MM.1S (cell line): ENCODE results near the gene CAMKK1.

ENCODE experiments used
- DNase-seq: peaks from one replicate; pipeline ENCODE4 v3.0.0-alpha.2; 2015
- H2AFZ ChIP-seq: fragments of 300-600 bp; sonication (generic); 2 replicates; pipeline ENCODE4 v1.6.0; 2016; ENCODE audit warnings: antibody characterized with exemption, low read length
- H3F3A ChIP-seq: fragments of 300-600 bp; sonication (generic); 2 replicates; pipeline ENCODE4 v1.6.1; 2016; ENCODE audit warnings: mild to moderate bottlenecking, antibody characterized with exemption, low read length, moderate library complexity, mixed read lengths; ENCODE audit not compliant: insufficient read depth
- H3K27ac ChIP-seq: fragments of 300-600 bp; sonication (generic); 2 replicates; pipeline ENCODE4 v1.5.1; 2016; ENCODE audit warnings: mild to moderate bottlenecking, low read length
- H3K27me3 ChIP-seq: fragments of 300-600 bp; sonication (generic); replicated peaks from 2 replicates; pipeline ENCODE4 v1.6.0; 2016; ENCODE audit warnings: low read length; ENCODE audit not compliant: insufficient read depth
- H3K36me3 ChIP-seq: fragments of 300-600 bp; sonication (generic); replicated peaks from 2 replicates; pipeline ENCODE4 v1.6.1; 2016; ENCODE audit warnings: mild to moderate bottlenecking, low read length, mixed read lengths; ENCODE audit not compliant: insufficient read depth
- H3K4me1 ChIP-seq: fragments of 300-600 bp; sonication (generic); 2 replicates; pipeline ENCODE4 v1.6.1; 2016; ENCODE audit warnings: low read length, mixed read lengths
- H3K4me2 ChIP-seq: fragments of 300-600 bp; sonication (generic); 2 replicates; pipeline ENCODE4 v1.6.0; 2016; ENCODE audit warnings: low read depth, low read length
- H3K4me3 ChIP-seq: fragments of 300-600 bp; sonication (generic); 2 replicates; pipeline ENCODE4 v1.5.1; 2016; ENCODE audit warnings: low read length, mixed read lengths
- H3K79me2 ChIP-seq: fragments of 300-600 bp; sonication (generic); 2 replicates; pipeline ENCODE4 v1.6.1; 2016; ENCODE audit warnings: mixed run types, low read length, mixed read lengths
- H3K9ac ChIP-seq: fragments of 300-600 bp; sonication (generic); 2 replicates; pipeline ENCODE4 v1.6.1; 2016; ENCODE audit warnings: low read length, mixed read lengths
- H3K9me2 ChIP-seq: fragments of 300-600 bp; sonication (generic); replicated peaks from 2 replicates; pipeline ENCODE4 v1.6.1; 2016; ENCODE audit warnings: mild to moderate bottlenecking, low read length, mixed read lengths; ENCODE audit not compliant: insufficient read depth
- H3K9me3 ChIP-seq: fragments of 300-600 bp; sonication (generic); replicated peaks from 2 replicates; pipeline ENCODE4 v1.6.1; 2016; ENCODE audit warnings: mild to moderate bottlenecking, low read length, mixed read lengths; ENCODE audit not compliant: insufficient read depth
- H4K20me1 ChIP-seq: fragments of 300-600 bp; sonication (generic); 2 replicates; pipeline ENCODE4 v1.6.1; 2016; ENCODE audit warnings: mild to moderate bottlenecking, low read length, moderate library complexity, mixed read lengths; ENCODE audit not compliant: insufficient read depth
- EZH2 ChIP-seq: fragments of 300-600 bp; sonication (generic); optimal IDR thresholded peaks from 2 replicates; pipeline ENCODE3; 2017; ENCODE audit warnings: low read depth, mild to moderate bottlenecking, antibody characterized with exemption, low read length, mixed read lengths
- EZH2phosphoT487 ChIP-seq: fragments of 300-600 bp; sonication (generic); IDR thresholded peaks from 2 replicates; pipeline ENCODE4 v1.6.1; 2018; ENCODE audit warnings: antibody characterized with exemption, low read length
- TF ChIP-seq, protein P1 (sequence below): fragments of 300-600 bp; sonication (generic); IDR thresholded peaks from 2 replicates; pipeline ENCODE4 v1.5.1; 2016; ENCODE audit warnings: antibody characterized with exemption, low read length, mixed read lengths

The CAMKK1 gene

DNA sequence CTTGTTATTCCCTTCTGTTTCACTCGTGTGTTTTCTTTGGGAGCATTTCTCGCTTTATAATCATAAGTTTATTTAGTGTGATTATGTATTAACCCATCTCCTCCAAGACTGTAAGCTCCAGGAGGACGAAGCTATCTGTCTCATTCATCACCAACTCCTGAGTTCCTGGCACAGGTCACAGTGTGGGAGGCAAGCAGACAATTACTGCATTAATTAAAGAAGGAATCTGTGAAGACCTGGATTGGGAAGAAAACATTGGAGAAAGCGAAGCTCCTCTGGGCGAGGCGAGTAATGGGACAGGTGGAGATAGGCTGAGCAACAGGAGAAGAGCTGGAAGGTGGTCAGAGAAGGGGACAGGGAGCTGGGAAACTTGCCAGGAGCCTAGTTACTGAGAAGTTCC, 7.8 kb upstream of the CAMKK1 start:
- no peaks in the 10 kb centered on the region for H3K9me3 ChIP-seq
- no peak for TF ChIP-seq EZH2phosphoT487
- TF ChIP-seq, protein P1, sequence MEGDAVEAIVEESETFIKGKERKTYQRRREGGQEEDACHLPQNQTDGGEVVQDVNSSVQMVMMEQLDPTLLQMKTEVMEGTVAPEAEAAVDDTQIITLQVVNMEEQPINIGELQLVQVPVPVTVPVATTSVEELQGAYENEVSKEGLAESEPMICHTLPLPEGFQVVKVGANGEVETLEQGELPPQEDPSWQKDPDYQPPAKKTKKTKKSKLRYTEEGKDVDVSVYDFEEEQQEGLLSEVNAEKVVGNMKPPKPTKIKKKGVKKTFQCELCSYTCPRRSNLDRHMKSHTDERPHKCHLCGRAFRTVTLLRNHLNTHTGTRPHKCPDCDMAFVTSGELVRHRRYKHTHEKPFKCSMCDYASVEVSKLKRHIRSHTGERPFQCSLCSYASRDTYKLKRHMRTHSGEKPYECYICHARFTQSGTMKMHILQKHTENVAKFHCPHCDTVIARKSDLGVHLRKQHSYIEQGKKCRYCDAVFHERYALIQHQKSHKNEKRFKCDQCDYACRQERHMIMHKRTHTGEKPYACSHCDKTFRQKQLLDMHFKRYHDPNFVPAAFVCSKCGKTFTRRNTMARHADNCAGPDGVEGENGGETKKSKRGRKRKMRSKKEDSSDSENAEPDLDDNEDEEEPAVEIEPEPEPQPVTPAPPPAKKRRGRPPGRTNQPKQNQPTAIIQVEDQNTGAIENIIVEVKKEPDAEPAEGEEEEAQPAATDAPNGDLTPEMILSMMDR = no peak
- TF ChIP-seq EZH2 = no peak
- H3K36me3 ChIP-seq = no peaks in the 10 kb centered on the region
- H3F3A ChIP-seq = no peaks in the 10 kb centered on the region
- H3K9ac ChIP-seq = no peak overlapping the region
- no peak for DNase-seq
- H3K27me3 ChIP-seq = no peaks in the 10 kb centered on the region
- H3K79me2 ChIP-seq = no peaks in the 10 kb centered on the region
- H2AFZ ChIP-seq = no peak overlapping the region
- no peaks in the 10 kb centered on the region for H3K4me1 ChIP-seq
- H3K4me2 ChIP-seq = no peak overlapping the region
- H4K20me1 ChIP-seq = no peaks in the 10 kb centered on the region
- H3K4me3 ChIP-seq = no peak overlapping the region
- H3K9me2 ChIP-seq = no peaks in the 10 kb centered on the region
- no peak overlapping the region for H3K27ac ChIP-seq

DNA sequence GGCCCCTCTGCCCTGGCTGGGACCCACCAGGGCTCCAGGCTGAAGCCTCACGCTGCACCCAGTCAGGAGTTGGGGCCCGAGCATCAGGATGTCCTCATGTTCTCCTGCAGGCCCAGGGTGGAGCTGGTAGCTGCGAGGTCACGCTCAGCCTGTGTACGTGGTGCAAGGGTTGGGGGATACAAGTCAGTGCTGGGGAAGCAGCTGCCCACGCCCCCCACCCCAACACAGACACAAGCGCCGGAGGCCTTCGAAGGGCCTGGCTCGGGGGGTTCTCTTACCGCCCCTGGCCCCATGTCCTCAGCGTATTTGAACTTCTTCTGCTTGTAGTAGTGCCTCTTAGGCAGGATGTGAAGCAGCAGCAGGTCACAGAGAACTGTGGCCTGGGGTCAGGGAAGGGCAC, 4.9 kb upstream of the CAMKK1 start:
- no peak overlapping the region for H3K9ac ChIP-seq
- TF ChIP-seq EZH2phosphoT487 (no peak), EZH2 (no peak)
- H3K79me2 ChIP-seq = no peaks in the 10 kb centered on the region
- H3K4me3 ChIP-seq = no peak overlapping the region
- peaks cover 7% of the 10 kb centered on the region for H3K4me1 ChIP-seq
- H3F3A ChIP-seq = no peaks in the 10 kb centered on the region
- no peaks in the 10 kb centered on the region for H3K9me2 ChIP-seq
- no peaks in the 10 kb centered on the region for H3K36me3 ChIP-seq
- H3K27me3 ChIP-seq = no peaks in the 10 kb centered on the region
- no peak overlapping the region for H3K4me2 ChIP-seq
- no peak overlapping the region for H3K27ac ChIP-seq
- H3K9me3 ChIP-seq = no peaks in the 10 kb centered on the region
- H4K20me1 ChIP-seq = no peaks in the 10 kb centered on the region
- no peak overlapping the region for H2AFZ ChIP-seq
- DNase-seq = no peak

DNA sequence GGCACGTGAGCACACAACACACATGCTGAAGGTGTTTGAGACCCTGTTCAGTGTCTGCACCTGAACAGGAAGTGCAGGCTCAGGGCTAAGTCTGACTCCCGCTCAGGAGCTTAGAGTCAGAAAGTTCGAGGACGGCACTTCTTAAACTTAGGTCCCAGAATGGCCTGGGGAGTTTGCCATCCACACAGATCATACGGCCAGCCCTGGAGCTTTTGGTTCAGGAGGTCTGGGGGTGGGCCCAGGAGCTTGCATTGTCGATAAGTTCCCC, 4.0 kb upstream of the CAMKK1 start:
- Histone ChIP-seq H3K9me2 (no peaks in the 10 kb centered on the region), H4K20me1 (no peaks in the 10 kb centered on the region), H3K9ac (no peak overlapping the region), H3K9me3 (no peaks in the 10 kb centered on the region), H3K4me2 (no peak overlapping the region), H3K36me3 (no peaks in the 10 kb centered on the region), H3K27me3 (no peaks in the 10 kb centered on the region), H2AFZ (no peak overlapping the region), H3K27ac (no peak overlapping the region), H3K79me2 (no peaks in the 10 kb centered on the region), H3F3A (no peaks in the 10 kb centered on the region), H3K4me1 (peaks cover 7% of the 10 kb centered on the region), H3K4me3 (no peak overlapping the region)
- TF ChIP-seq, protein P1 = no peak
- no peak for TF ChIP-seq EZH2
- TF ChIP-seq EZH2phosphoT487 = no peak
- no peak for DNase-seq

- no peaks in the 10 kb centered on the region for H3F3A ChIP-seq
- H3K9me3 ChIP-seq = no peaks in the 10 kb centered on the region
- H3K36me3 ChIP-seq = no peaks in the 10 kb centered on the region
- no peak overlapping the region for H3K4me2 ChIP-seq
- H2AFZ ChIP-seq = no peak overlapping the region
- H3K79me2 ChIP-seq = no peaks in the 10 kb centered on the region
- no peak overlapping the region for H3K27ac ChIP-seq
- peaks cover 7% of the 10 kb centered on the region for H3K4me1 ChIP-seq
- no peaks in the 10 kb centered on the region for H4K20me1 ChIP-seq
- H3K27me3 ChIP-seq = no peaks in the 10 kb centered on the region; the same call in 1 of the 2 replicates
- DNase-seq = no peak
- no peaks in the 10 kb centered on the region for H3K9me2 ChIP-seq
- TF ChIP-seq EZH2 (no peak), EZH2phosphoT487 (no peak)
- TF ChIP-seq, protein P1 = no peak
- no peak overlapping the region for H3K9ac ChIP-seq
- no peak overlapping the region for H3K4me3 ChIP-seq
These were observed 3.5 kb upstream of the CAMKK1 start for GRCh38 chr17:3896108-3896967.
